HCT116 (cell line): ENCODE measurements around the gene ZNF107. TPM values are rescaled to one million over a fixed set of nuclear protein-coding genes. Genes with fewer than 3 reads are reported as not detected.

Experiments
- ATAC-seq: fragments of 200-7000 bp; cut with Tn5 transposase; 2 replicates; pipeline ENCODE4 v1.9.1; 2020; ENCODE audit warnings: mild to moderate bottlenecking, moderate library complexity
- BruUV-seq: library from RNA; stranded (reverse); fragments of 400-500 nt; replicated peaks from 2 replicates; lab custom pipeline; 2021; lab: Mats Ljungman, UMichigan
- CTCF ChIA-PET: fragments of 300-600 bp; sonication (Branson Sonifier 250); formaldehyde crosslinking; loops from one replicate; lab custom pipeline; 2021; ENCODE audit warnings: antibody characterized with exemption; lab: Charles Lee
- POLR2A ChIA-PET: fragments of 300-600, 350-600 bp; sonication (Branson Sonifier 250); formaldehyde crosslinking; loops from one replicate; lab custom pipeline; 2021; ENCODE audit warnings: antibody characterized with exemption; lab: Charles Lee
- RAD21 ChIA-PET, 2 experiments: fragments of 300-600 bp; sonication (Branson Sonifier 250); formaldehyde crosslinking; loops; one replicate each; lab custom pipeline; 2023; ENCODE audit warnings: low total read pairs in 2 of 2; ENCODE audit not compliant: uncharacterized antibody in 2 of 2, unreplicated experiment in 2 of 2, low non-redundant PET in 1 of 2; lab: Charles Lee
- DNase-seq: peaks from one replicate; pipeline ENCODE4 v3.0.0-alpha.2; 2010; ENCODE audit warnings: low read depth, low spot score
- H2AFZ ChIP-seq: fragments of 200-600 bp; shearing (Covaris generic), sonication (generic); 2 replicates; pipeline ENCODE4 v1.6.1; 2017; ENCODE audit warnings: low read depth, mixed run types, mixed read lengths, antibody characterized with exemption, low read length; ENCODE audit not compliant: poor library complexity, severe bottlenecking
- H3K27ac ChIP-seq: 2 replicates; pipeline ENCODE4 v1.5.1; 2012; ENCODE audit warnings: low read depth, low read length
- H3K27me3 ChIP-seq: fragments of 200-600 bp; sonication (generic); 2 replicates; pipeline ENCODE4 v1.6.1; 2016; ENCODE audit warnings: mixed run types, low read length, mixed read lengths; ENCODE audit not compliant: insufficient read depth
- H3K36me3 ChIP-seq, 2 experiments: fragments of 200-500 bp in 1 of 2; fragments of 200-600 bp in 1 of 2; sonication (Bioruptor generic) in 1 of 2; sonication (generic) in 1 of 2; 2 replicates each; pipeline versions ENCODE4 v1.5.1 to v1.6.1; 2014 to 2016; ENCODE audit warnings: low read length in 2 of 2, inconsistent platforms in 1 of 2, mixed read lengths in 1 of 2, mixed run types in 1 of 2; ENCODE audit not compliant: insufficient read depth in 2 of 2, control insufficient read depth in 1 of 2
- H3K4me1 ChIP-seq, 2 experiments: fragments of 200-600 bp in 1 of 2; sonication (generic) in 1 of 2; 2 replicates each; pipeline versions ENCODE4 v1.5.1 to v1.6.1; 2012 to 2017; ENCODE audit warnings: low read length in 2 of 2, inconsistent platforms in 1 of 2, mild to moderate bottlenecking in 1 of 2, mixed read lengths in 1 of 2, mixed run types in 1 of 2, moderate library complexity in 1 of 2; ENCODE audit not compliant: insufficient read depth in 2 of 2, control insufficient read depth in 1 of 2
- H3K4me2 ChIP-seq: fragments of 200-600 bp; sonication (generic); 2 replicates; pipeline ENCODE4 v1.6.1; 2017; ENCODE audit warnings: mixed run types, low read length, mixed read lengths
- H3K4me3 ChIP-seq, 2 experiments: fragments of 200-600 bp in 1 of 2; sonication (generic) in 1 of 2; replicated peaks in 1 of 2; 2 replicates each; pipeline ENCODE4 v1.5.1; 2011 to 2016; ENCODE audit warnings: low read length in 2 of 2, control low read depth in 1 of 2, low read depth in 1 of 2, mild to moderate bottlenecking in 1 of 2, mixed read lengths in 1 of 2, mixed run types in 1 of 2
- H3K79me2 ChIP-seq: fragments of 200-600 bp; sonication (generic); 2 replicates; pipeline ENCODE4 v1.6.1; 2017; ENCODE audit warnings: mild to moderate bottlenecking, mixed run types, low read length, moderate library complexity, mixed read lengths; ENCODE audit not compliant: insufficient read depth
- H3K9ac ChIP-seq: fragments of 200-600 bp; sonication (generic); 2 replicates; pipeline ENCODE4 v1.6.1; 2016; ENCODE audit warnings: low read length, mixed read lengths
- H3K9me2 ChIP-seq: fragments of 200-600 bp; sonication (generic), shearing (Covaris generic); 2 replicates; pipeline ENCODE4 v1.6.1; 2017; ENCODE audit warnings: mixed run types, mild to moderate bottlenecking, moderate library complexity; ENCODE audit not compliant: insufficient read depth
- H3K9me3 ChIP-seq, 2 experiments: fragments of 200-500 bp in 1 of 2; fragments of 200-600 bp in 1 of 2; sonication (Bioruptor generic) in 1 of 2; sonication (generic) in 1 of 2; 2 replicates each; pipeline ENCODE4 v1.6.1; 2014 to 2017; ENCODE audit warnings: low read length in 2 of 2, mixed read lengths in 2 of 2, inconsistent platforms in 1 of 2, low read depth in 1 of 2, mild to moderate bottlenecking in 1 of 2, mixed run types in 1 of 2, moderate library complexity in 1 of 2; ENCODE audit not compliant: control insufficient read depth in 1 of 2, insufficient read depth in 1 of 2
- H4K20me1 ChIP-seq: fragments of 200-600 bp; sonication (generic), shearing (Covaris generic); 2 replicates; pipeline ENCODE4 v1.6.1; 2017; ENCODE audit warnings: mixed run types, mild to moderate bottlenecking, moderate library complexity; ENCODE audit not compliant: insufficient read depth
- ATF3 ChIP-seq: IDR thresholded peaks from 2 replicates; pipeline ENCODE4 v1.6.1; 2012
- CBX3 ChIP-seq: IDR thresholded peaks from 2 replicates; pipeline ENCODE4 v1.6.1; 2012; ENCODE audit warnings: low read depth
- EGR1 ChIP-seq: IDR thresholded peaks from 2 replicates; pipeline ENCODE4 v1.6.1; 2012; ENCODE audit warnings: low read depth
- ELF1 ChIP-seq: IDR thresholded peaks from 2 replicates; pipeline ENCODE4 v1.6.1; 2012; ENCODE audit warnings: low read depth, borderline replicate concordance
- EZH2 ChIP-seq: fragments of 200-600 bp; sonication (generic); IDR thresholded peaks from 2 replicates; pipeline ENCODE4 v1.6.1; 2017; ENCODE audit warnings: antibody characterized with exemption, mixed run types
- EZH2phosphoT487 ChIP-seq: fragments of 200-600 bp; IDR thresholded peaks from 2 replicates; pipeline ENCODE4 v1.6.1; 2018; ENCODE audit warnings: antibody characterized with exemption, borderline replicate concordance
- FOSL1 ChIP-seq: IDR thresholded peaks from 2 replicates; pipeline ENCODE4 v1.6.1; 2012; ENCODE audit warnings: low read depth
- POLR2A ChIP-seq: IDR thresholded peaks from 2 replicates; pipeline ENCODE4 v1.7.0; 2011; ENCODE audit warnings: borderline replicate concordance; ENCODE audit not compliant: insufficient read depth, insufficient read length; ENCODE audit errors: extremely low read depth
- POLR2AphosphoS5 ChIP-seq: IDR thresholded peaks from 2 replicates; pipeline ENCODE4 v1.6.1; 2011; ENCODE audit warnings: mild to moderate bottlenecking, low read depth, low read length, moderate library complexity
- RAD21 ChIP-seq: IDR thresholded peaks from 2 replicates; pipeline ENCODE4 v1.6.1; 2012; ENCODE audit warnings: low read depth, mild to moderate bottlenecking
- SRF ChIP-seq: IDR thresholded peaks from 2 replicates; pipeline ENCODE4 v1.6.1; 2012; ENCODE audit warnings: low read depth
- YY1 ChIP-seq: IDR thresholded peaks from 2 replicates; pipeline ENCODE4 v1.6.1; 2011; ENCODE audit warnings: low read length, low read depth, moderate library complexity, mild to moderate bottlenecking; ENCODE audit not compliant: insufficient replicate concordance; ENCODE audit errors: extremely low read depth
- ZFX ChIP-seq: fragments of 450-650 bp; IDR thresholded peaks from 2 replicates; pipeline ENCODE4 v1.6.1; 2017
- ZNF274 ChIP-seq: fragments of 200-500 bp; sonication (Bioruptor generic); IDR thresholded peaks from 2 replicates; pipeline ENCODE4 v1.6.1; 2014; ENCODE audit warnings: mild to moderate bottlenecking, low read depth, low read length, inconsistent platforms
- intact Hi-C: fragments of 100-400 bp; cut with micrococcal nuclease; formaldehyde crosslinking; loops from 2 replicates; pipeline ENCODE4 v1.10.0; 2022
- total RNA-seq: library from RNA; stranded (reverse); gene quantifications from one replicate; pipeline ENCODE4 v1.2.1, GENCODE V29; 2021; ENCODE audit not compliant: unreplicated experiment
- TF ChIP-seq, protein P1 (sequence below), 3 experiments: fragments of 200-600 bp in 1 of 3; sonication (generic) in 1 of 3; IDR thresholded peaks in 2 of 3; conservative IDR thresholded peaks in 1 of 3; 2 replicates each; pipeline ENCODE4 v1.5.1; 2012 to 2017; ENCODE audit warnings: low read depth in 2 of 3, low read length in 2 of 3, antibody characterized with exemption in 1 of 3, borderline replicate concordance in 1 of 3, control low read depth in 1 of 3, mild to moderate bottlenecking in 1 of 3, mixed read lengths in 1 of 3, mixed run types in 1 of 3, moderate library complexity in 1 of 3; ENCODE audit not compliant: insufficient read depth in 1 of 3

The ZNF107 gene
- total RNA-seq, 1 experiment from 2014 or later, result 6.2 TPM

- no peak for TF ChIP-seq POLR2AphosphoS5
- no peak for TF ChIP-seq EZH2phosphoT487
- no peak for TF ChIP-seq ZNF274
- no peak for TF ChIP-seq RAD21
- no peak for TF ChIP-seq EGR1
- TF ChIP-seq SRF, result no peak
- TF ChIP-seq EZH2, result no peak
- TF ChIP-seq ATF3, result no peak
- no peak for TF ChIP-seq POLR2A
Observed at GRCh38 chr7:64687249-64687648, 21.3 kb downstream of the ZNF107 start (continued).

DNA sequence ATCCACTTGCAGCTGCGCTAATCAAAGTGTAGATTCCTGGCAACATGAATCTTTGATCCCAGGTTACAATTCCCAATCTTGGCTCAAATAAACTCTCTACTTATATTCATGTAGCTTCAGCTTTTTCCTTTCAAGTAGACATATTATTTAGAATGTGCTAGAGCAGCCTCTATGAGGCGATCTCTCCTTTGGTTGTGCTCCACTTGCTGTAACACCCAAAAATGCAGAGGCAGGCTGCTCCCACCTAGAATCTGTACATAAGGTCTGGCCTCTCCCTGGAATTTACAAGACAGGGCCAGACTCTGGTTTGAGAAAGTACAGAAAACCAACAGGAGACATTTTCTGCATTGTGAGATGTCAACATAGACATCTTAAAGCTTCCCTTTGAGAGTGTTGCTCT is 23.1 kb downstream of the ZNF107 start:
- peaks cover 16% of the 10 kb centered on the region; the same call in 1 of the 2 replicates for H3K79me2 ChIP-seq
- no peak overlapping the region for H3K4me2 ChIP-seq
- H3K9me2 ChIP-seq, result no peaks in the 10 kb centered on the region
- no peak for TF ChIP-seq ZFX
- TF ChIP-seq YY1, result no peak
- TF ChIP-seq, protein P1, sequence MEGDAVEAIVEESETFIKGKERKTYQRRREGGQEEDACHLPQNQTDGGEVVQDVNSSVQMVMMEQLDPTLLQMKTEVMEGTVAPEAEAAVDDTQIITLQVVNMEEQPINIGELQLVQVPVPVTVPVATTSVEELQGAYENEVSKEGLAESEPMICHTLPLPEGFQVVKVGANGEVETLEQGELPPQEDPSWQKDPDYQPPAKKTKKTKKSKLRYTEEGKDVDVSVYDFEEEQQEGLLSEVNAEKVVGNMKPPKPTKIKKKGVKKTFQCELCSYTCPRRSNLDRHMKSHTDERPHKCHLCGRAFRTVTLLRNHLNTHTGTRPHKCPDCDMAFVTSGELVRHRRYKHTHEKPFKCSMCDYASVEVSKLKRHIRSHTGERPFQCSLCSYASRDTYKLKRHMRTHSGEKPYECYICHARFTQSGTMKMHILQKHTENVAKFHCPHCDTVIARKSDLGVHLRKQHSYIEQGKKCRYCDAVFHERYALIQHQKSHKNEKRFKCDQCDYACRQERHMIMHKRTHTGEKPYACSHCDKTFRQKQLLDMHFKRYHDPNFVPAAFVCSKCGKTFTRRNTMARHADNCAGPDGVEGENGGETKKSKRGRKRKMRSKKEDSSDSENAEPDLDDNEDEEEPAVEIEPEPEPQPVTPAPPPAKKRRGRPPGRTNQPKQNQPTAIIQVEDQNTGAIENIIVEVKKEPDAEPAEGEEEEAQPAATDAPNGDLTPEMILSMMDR (IDR thresholded peaks at IDR 0.05 in 2 of 3, conservative IDR thresholded peaks at IDR 0.05 in 1 of 3; ENCODE audit: borderline replicate concordance in 1 of 3, insufficient read depth in 1 of 3, low read depth in 2 of 3, low read length in 2 of 3), result no peak
- TF ChIP-seq EGR1, result no peak
- TF ChIP-seq ZNF274, result no peak
- no peak for TF ChIP-seq ELF1
- no peak for TF ChIP-seq CBX3
- TF ChIP-seq FOSL1, result no peak
- TF ChIP-seq EZH2, result no peak
- TF ChIP-seq POLR2A, result no peak
- no peak for TF ChIP-seq EZH2phosphoT487
- RAD21 ChIA-PET, result no interaction called here
- H3K4me1 ChIP-seq, result peaks cover 0 to 8% of the 10 kb centered on the region in 2 experiments; a peak in 1 of 4 replicates
- ATAC-seq, result no peak
- no peak overlapping the region for H3K4me3 ChIP-seq
- H3K27me3 ChIP-seq, result no peaks in the 10 kb centered on the region
- no TSS peak for BruUV-seq
- POLR2A ChIA-PET, result interaction anchor here (0.7 kb wide), 1 partner anchor 17 kb away, joined by 4 read pairs; no protein-coding TSS in a partner anchor
- H4K20me1 ChIP-seq, result no peaks in the 10 kb centered on the region
- H3K9ac ChIP-seq, result no peak overlapping the region
- intact Hi-C loops, result loop anchor here (5.0 kb wide), 1 partner anchor 38 kb away; no protein-coding TSS in a partner anchor
- H2AFZ ChIP-seq, result no peak overlapping the region
- DNase-seq, result no peak
- H3K9me3 ChIP-seq, result 0 out of 4 replicates have a peak, but pooled peaks cover 0 to 4% of the 10 kb centered on the region in 2 experiments
- CTCF ChIA-PET, result no interaction called here
- peaks cover 14 to 17% of the 10 kb centered on the region in 2 experiments; a peak in 2 of 4 replicates for H3K36me3 ChIP-seq
- H3K27ac ChIP-seq, result no peak overlapping the region
